Measurements from ENCODE around the gene TRIM26.
A peak's percentile ranks its signal among the peaks of the same experiment; 100 is the strongest.

The TRIM26 gene

DNA sequence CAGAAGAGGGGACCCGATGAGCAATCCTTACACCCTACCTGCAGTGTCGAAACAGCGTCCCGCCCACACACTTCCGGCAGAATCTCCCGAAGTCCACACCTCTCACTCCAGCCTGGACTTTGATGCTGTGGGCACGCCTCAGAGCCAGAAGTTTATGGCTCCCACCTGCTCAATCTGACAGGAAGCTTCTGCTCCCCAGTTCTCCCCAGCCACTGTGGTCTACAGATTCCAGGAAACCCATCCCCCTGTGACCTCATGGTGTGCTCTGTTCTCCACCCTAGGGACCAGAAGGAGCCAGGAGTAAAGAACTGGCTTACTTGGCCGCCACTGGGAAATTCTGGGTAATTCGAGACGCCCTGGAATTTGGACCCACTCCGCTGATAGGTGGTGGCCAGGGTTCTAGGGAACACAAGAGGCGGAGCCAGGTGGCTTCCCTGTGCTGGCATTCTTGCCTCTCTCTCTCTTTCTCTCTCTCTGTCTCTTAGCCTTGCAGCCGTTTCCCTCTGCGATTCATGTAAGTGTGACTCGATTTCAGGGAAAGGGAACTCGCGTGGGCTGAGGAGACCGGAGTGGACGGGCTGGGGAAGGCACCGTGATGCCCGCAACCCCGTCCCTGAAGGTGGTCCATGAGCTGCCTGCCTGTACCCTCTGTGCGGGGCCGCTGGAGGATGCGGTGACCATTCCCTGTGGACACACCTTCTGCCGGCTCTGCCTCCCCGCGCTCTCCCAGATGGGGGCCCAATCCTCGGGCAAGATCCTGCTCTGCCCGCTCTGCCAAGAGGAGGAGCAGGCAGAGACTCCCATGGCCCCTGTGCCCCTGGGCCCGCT lies 49.9 kb downstream of the TRIM26 start, which contains the start of gene TRIM15:
Gene TRIM15 (plus strand): TSS at position 457 of the 828 bp plus-strand sequence. CDS start 139 bp downstream, at position 596.
- no peak within 1 kb of the TSS for H2AFZ ChIP-seq (ENCODE audit: low read depth, low read length)
- H3K9me3 ChIP-seq (ENCODE audit: insufficient read depth, low read length, severe bottlenecking): no peaks in the 10 kb centered on the region
- H3K9ac ChIP-seq (ENCODE audit: low read depth, low read length): no peak within 1 kb of the TSS
- H3K4me1 ChIP-seq (ENCODE audit: insufficient read depth, low read length): peaks cover 13% of the 10 kb centered on the region
- H3K4me3 ChIP-seq (ENCODE audit: low read depth in 1 of 2, low read length in 2 of 2): no peak within 1 kb of the TSS
- TF ChIP-seq, protein P1, sequence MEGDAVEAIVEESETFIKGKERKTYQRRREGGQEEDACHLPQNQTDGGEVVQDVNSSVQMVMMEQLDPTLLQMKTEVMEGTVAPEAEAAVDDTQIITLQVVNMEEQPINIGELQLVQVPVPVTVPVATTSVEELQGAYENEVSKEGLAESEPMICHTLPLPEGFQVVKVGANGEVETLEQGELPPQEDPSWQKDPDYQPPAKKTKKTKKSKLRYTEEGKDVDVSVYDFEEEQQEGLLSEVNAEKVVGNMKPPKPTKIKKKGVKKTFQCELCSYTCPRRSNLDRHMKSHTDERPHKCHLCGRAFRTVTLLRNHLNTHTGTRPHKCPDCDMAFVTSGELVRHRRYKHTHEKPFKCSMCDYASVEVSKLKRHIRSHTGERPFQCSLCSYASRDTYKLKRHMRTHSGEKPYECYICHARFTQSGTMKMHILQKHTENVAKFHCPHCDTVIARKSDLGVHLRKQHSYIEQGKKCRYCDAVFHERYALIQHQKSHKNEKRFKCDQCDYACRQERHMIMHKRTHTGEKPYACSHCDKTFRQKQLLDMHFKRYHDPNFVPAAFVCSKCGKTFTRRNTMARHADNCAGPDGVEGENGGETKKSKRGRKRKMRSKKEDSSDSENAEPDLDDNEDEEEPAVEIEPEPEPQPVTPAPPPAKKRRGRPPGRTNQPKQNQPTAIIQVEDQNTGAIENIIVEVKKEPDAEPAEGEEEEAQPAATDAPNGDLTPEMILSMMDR (IDR thresholded peaks at IDR 0.05; ENCODE audit: borderline replicate concordance, extremely low read depth, low read length, poor library complexity, severe bottlenecking): no peak
- no peak for TF ChIP-seq EZH2 (IDR thresholded peaks at IDR 0.05; ENCODE audit: borderline replicate concordance, low read depth, low read length, severe bottlenecking)
- H3K4me2 ChIP-seq (ENCODE audit: insufficient read depth, low read length): peak within 1 kb of the TSS; percentile 48
- no peaks in the 10 kb centered on the region for H3K36me3 ChIP-seq (ENCODE audit: insufficient read depth, low read length)
- H3K27me3 ChIP-seq (ENCODE audit: insufficient read depth, low read length, poor library complexity): peaks cover 21% of the 10 kb centered on the region
- no peak within 1 kb of the TSS for H3K27ac ChIP-seq (ENCODE audit: low read length)
- DNase-seq: peak; percentile 66
- peaks cover 4% of the 10 kb centered on the region; the same call in 1 of the 2 replicates for H4K20me1 ChIP-seq (ENCODE audit: insufficient read depth, low read length)
- ATAC-seq (ENCODE audit: insufficient read depth, low read depth): peak; percentile 93
- H3K79me2 ChIP-seq (ENCODE audit: insufficient read depth, low read length): no peaks in the 10 kb centered on the region

DNA sequence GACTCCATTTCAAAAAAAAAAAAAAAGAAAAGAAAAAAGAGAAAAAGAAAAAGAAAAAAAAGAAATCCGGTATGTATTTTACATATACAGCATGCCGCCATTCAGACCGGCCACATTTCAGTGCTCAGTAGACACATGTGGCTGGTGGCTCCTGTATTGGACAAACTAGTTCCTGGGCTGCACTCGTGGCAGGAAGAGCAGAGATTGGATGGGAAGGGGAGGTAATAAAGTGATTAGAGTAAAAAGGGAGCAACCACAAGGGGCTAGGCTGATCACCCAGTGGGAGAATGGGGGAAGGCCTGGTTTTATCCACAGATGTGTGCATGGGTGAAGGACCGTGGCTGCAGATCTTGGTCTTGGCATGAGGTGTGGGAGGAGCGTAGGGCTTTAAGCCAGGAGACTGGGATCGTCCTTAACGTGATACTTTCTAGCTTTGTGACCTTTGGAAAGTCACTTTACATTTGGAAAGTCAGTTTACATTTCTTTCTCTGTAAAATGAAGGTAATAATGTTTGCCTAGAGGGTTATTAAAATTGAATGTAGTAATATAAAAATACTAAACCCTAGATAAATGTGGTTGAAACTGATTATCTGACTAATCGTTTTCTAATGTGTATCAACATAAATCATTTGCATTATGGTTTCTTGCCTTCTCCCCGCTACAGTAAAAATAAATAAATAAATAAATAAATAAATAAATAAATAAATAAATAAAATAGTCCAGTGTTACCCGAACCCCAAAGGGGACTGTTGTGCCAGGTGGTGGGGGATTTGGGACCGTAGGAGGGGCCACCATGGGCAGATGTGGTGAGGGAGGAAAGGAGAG lies 50.7 kb downstream of the TRIM26 start:
- ATAC-seq (ENCODE audit: insufficient read depth, low read depth) (no peak), DNase-seq (no peak)
- no peaks in the 10 kb centered on the region for H3K9me3 ChIP-seq (ENCODE audit: insufficient read depth, low read length, severe bottlenecking)
- no peaks in the 10 kb centered on the region for H3K36me3 ChIP-seq (ENCODE audit: insufficient read depth, low read length)
- no peak overlapping the region for H2AFZ ChIP-seq (ENCODE audit: low read depth, low read length)
- H3K27me3 ChIP-seq (ENCODE audit: insufficient read depth, low read length, poor library complexity): peaks cover 16% of the 10 kb centered on the region
- no peak overlapping the region for H3K27ac ChIP-seq (ENCODE audit: low read length)
- H4K20me1 ChIP-seq (ENCODE audit: insufficient read depth, low read length): peaks cover 4% of the 10 kb centered on the region; the same call in 1 of the 2 replicates
- H3K4me3 ChIP-seq (ENCODE audit: low read depth in 1 of 2, low read length in 2 of 2): no peak overlapping the region
- peak overlapping the region; percentile 48; the same call in 1 of the 2 replicates for H3K4me2 ChIP-seq (ENCODE audit: insufficient read depth, low read length)
- peaks cover 13% of the 10 kb centered on the region for H3K4me1 ChIP-seq (ENCODE audit: insufficient read depth, low read length)
- no peaks in the 10 kb centered on the region for H3K79me2 ChIP-seq (ENCODE audit: insufficient read depth, low read length)
- TF ChIP-seq, protein P1 (IDR thresholded peaks at IDR 0.05; ENCODE audit: borderline replicate concordance, extremely low read depth, low read length, poor library complexity, severe bottlenecking): no peak
- no peak for TF ChIP-seq EZH2 (IDR thresholded peaks at IDR 0.05; ENCODE audit: borderline replicate concordance, low read depth, low read length, severe bottlenecking)
- H3K9ac ChIP-seq (ENCODE audit: low read depth, low read length): no peak overlapping the region

DNA sequence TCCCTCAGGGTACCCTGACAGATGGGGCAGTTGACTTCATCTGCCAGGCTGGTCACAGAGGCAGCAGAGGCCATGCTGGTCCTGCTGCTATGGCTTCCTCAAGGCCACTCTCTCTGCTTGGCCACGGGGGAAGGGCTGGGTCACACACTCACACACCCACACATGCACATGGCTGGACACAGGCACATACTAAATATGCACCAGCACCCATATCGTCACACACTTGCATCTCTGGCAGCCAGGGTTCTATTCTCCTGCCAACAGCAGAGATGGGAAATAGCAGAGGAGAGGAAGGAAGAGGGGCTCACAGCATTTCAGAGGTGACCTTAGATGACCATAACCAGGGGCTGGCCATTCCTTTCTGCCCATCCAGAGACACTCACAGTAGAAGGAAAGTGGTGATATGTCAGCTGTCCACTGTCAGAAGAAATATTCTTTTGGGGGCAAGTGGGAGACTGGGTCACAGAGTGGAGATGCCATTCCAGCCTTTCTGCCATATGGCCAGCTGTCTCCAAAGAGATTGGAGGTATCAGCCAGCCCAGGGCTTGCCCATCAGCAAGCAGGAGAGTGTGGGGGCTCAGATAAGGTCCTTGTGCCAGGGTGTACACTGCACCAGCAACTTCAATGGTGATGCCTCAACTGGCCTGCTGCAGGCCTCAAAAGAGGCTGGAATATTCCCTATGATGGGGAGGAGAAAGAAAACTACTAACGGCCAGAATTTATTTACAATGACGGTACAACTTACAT lies 52.2 kb downstream of the TRIM26 start, which contains the start of gene TRIM10:
Gene TRIM10 (minus strand): TSS at position 427 of the 747 bp plus-strand sequence. CDS start 353 bp downstream, at position 74.
- H3K36me3 ChIP-seq (ENCODE audit: insufficient read depth, low read length): no peaks in the 10 kb centered on the region
- H3K27ac ChIP-seq (ENCODE audit: low read length): no peak within 1 kb of the TSS
- peaks cover 8% of the 10 kb centered on the region for H3K27me3 ChIP-seq (ENCODE audit: insufficient read depth, low read length, poor library complexity)
- no peaks in the 10 kb centered on the region for H3K79me2 ChIP-seq (ENCODE audit: insufficient read depth, low read length)
- ATAC-seq (ENCODE audit: insufficient read depth, low read depth) (no peak), DNase-seq (no peak)
- no peak within 1 kb of the TSS for H2AFZ ChIP-seq (ENCODE audit: low read depth, low read length)
- H3K4me1 ChIP-seq (ENCODE audit: insufficient read depth, low read length): peaks cover 13% of the 10 kb centered on the region
- no peaks in the 10 kb centered on the region for H3K9me3 ChIP-seq (ENCODE audit: insufficient read depth, low read length, severe bottlenecking)
- H3K9ac ChIP-seq (ENCODE audit: low read depth, low read length): no peak within 1 kb of the TSS
- H4K20me1 ChIP-seq (ENCODE audit: insufficient read depth, low read length): peaks cover 4% of the 10 kb centered on the region; the same call in 1 of the 2 replicates
- H3K4me3 ChIP-seq (ENCODE audit: low read depth in 1 of 2, low read length in 2 of 2): no peak within 1 kb of the TSS
- H3K4me2 ChIP-seq (ENCODE audit: insufficient read depth, low read length): no peak within 1 kb of the TSS
- no peak for TF ChIP-seq EZH2 (IDR thresholded peaks at IDR 0.05; ENCODE audit: borderline replicate concordance, low read depth, low read length, severe bottlenecking)
- TF ChIP-seq, protein P1 (IDR thresholded peaks at IDR 0.05; ENCODE audit: borderline replicate concordance, extremely low read depth, low read length, poor library complexity, severe bottlenecking): no peak

All from DND-41 (cell line).